ENCODE measurements around the gene CSNK1G2.

DNA sequence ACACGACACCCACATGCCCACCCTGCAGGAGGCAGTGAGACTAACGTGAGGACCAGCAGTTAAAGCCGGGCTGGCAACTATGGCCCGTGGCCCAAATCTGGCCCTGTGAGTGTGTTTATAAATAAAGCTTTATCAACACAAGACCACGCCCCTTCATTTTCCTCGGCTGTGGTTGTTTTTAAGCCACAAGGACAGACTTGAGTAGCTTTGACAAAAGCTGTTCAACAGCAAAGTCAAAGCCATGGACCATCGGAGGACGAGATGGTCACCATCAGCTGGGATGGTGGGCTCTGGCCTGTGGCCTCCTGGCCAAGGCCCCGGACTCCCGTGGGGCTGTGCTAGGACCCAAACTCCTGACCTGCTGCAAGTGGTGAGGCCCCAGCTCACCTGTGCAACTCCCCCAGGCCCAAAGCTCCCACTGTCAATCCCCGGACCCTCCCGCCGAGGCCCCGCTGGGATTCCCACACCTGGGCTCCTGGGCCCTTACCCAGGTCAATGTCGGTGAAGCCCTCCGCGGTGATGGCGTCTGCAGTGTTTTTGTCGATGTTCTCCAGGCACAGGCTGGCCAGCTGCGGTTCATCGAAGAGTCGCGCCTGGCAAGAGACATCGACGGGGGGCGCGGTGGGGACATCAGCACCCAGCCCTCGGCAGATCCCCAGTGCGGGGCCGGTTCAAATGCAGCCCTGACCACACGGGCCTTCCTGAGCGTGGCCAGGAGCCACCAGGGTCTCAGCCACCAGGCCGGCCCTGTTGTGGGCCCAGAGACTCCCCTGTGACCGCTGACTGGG, 49.5 kb downstream of the CSNK1G2 start:
- TF ChIP-seq, protein P1, sequence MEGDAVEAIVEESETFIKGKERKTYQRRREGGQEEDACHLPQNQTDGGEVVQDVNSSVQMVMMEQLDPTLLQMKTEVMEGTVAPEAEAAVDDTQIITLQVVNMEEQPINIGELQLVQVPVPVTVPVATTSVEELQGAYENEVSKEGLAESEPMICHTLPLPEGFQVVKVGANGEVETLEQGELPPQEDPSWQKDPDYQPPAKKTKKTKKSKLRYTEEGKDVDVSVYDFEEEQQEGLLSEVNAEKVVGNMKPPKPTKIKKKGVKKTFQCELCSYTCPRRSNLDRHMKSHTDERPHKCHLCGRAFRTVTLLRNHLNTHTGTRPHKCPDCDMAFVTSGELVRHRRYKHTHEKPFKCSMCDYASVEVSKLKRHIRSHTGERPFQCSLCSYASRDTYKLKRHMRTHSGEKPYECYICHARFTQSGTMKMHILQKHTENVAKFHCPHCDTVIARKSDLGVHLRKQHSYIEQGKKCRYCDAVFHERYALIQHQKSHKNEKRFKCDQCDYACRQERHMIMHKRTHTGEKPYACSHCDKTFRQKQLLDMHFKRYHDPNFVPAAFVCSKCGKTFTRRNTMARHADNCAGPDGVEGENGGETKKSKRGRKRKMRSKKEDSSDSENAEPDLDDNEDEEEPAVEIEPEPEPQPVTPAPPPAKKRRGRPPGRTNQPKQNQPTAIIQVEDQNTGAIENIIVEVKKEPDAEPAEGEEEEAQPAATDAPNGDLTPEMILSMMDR (IDR thresholded peaks at IDR 0.05) = no peak
- no peak for TF ChIP-seq POLR2A (IDR thresholded peaks at IDR 0.05)
